Measurements from ENCODE around the gene KIRREL3.
A peak's percentile ranks its signal among the peaks of the same experiment; 100 is the strongest.

Gene KIRREL3

DNA sequence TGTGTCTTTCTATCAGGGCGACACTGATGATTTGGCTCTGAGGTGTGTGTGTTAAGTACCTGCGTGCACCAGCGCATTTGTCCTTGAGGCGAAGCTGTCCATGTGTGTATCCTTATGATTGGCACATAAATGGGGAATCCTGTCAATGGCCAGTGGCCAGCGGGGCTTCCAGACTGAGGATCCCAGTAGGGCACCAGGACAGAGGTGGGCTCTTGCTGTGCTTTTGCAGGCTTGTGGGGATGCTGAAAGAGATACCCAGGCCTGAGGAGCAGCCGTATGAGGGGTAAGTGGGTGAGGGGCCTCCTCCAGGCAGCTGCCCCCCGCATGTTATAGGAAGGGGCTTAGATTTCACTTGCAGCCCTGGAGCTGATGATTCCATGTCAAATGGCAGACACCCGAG, 488.3 kb downstream of the KIRREL3 start:
- DNase-seq (ENCODE audit: low read depth in 1 of 2, low spot score in 1 of 2), result no peak
- Histone ChIP-seq H3K27me3 (ENCODE audit: insufficient read depth, poor library complexity, severe bottlenecking) (no peaks in the 10 kb centered on the region), H3K4me3 (replicated peaks; ENCODE audit: insufficient read depth, low read length) (no peak overlapping the region), H3K27ac (replicated peaks) (no peak overlapping the region)
- TF ChIP-seq, protein P1, sequence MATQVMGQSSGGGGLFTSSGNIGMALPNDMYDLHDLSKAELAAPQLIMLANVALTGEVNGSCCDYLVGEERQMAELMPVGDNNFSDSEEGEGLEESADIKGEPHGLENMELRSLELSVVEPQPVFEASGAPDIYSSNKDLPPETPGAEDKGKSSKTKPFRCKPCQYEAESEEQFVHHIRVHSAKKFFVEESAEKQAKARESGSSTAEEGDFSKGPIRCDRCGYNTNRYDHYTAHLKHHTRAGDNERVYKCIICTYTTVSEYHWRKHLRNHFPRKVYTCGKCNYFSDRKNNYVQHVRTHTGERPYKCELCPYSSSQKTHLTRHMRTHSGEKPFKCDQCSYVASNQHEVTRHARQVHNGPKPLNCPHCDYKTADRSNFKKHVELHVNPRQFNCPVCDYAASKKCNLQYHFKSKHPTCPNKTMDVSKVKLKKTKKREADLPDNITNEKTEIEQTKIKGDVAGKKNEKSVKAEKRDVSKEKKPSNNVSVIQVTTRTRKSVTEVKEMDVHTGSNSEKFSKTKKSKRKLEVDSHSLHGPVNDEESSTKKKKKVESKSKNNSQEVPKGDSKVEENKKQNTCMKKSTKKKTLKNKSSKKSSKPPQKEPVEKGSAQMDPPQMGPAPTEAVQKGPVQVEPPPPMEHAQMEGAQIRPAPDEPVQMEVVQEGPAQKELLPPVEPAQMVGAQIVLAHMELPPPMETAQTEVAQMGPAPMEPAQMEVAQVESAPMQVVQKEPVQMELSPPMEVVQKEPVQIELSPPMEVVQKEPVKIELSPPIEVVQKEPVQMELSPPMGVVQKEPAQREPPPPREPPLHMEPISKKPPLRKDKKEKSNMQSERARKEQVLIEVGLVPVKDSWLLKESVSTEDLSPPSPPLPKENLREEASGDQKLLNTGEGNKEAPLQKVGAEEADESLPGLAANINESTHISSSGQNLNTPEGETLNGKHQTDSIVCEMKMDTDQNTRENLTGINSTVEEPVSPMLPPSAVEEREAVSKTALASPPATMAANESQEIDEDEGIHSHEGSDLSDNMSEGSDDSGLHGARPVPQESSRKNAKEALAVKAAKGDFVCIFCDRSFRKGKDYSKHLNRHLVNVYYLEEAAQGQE (IDR thresholded peaks at IDR 0.05; ENCODE audit: insufficient replicate concordance, low read depth), result no peak
- no peak for TF ChIP-seq POLR2AphosphoS5 (IDR thresholded peaks at IDR 0.05; ENCODE audit: low read depth)
- no peak for TF ChIP-seq SPI1 (IDR thresholded peaks at IDR 0.05; ENCODE audit: borderline replicate concordance, low read depth)
- TF ChIP-seq, protein P2, sequence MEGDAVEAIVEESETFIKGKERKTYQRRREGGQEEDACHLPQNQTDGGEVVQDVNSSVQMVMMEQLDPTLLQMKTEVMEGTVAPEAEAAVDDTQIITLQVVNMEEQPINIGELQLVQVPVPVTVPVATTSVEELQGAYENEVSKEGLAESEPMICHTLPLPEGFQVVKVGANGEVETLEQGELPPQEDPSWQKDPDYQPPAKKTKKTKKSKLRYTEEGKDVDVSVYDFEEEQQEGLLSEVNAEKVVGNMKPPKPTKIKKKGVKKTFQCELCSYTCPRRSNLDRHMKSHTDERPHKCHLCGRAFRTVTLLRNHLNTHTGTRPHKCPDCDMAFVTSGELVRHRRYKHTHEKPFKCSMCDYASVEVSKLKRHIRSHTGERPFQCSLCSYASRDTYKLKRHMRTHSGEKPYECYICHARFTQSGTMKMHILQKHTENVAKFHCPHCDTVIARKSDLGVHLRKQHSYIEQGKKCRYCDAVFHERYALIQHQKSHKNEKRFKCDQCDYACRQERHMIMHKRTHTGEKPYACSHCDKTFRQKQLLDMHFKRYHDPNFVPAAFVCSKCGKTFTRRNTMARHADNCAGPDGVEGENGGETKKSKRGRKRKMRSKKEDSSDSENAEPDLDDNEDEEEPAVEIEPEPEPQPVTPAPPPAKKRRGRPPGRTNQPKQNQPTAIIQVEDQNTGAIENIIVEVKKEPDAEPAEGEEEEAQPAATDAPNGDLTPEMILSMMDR (IDR thresholded peaks at IDR 0.05; ENCODE audit: insufficient read depth, low read length), result no peak
- TF ChIP-seq GABPA (IDR thresholded peaks at IDR 0.05; ENCODE audit: low read depth), result no peak

DNA sequence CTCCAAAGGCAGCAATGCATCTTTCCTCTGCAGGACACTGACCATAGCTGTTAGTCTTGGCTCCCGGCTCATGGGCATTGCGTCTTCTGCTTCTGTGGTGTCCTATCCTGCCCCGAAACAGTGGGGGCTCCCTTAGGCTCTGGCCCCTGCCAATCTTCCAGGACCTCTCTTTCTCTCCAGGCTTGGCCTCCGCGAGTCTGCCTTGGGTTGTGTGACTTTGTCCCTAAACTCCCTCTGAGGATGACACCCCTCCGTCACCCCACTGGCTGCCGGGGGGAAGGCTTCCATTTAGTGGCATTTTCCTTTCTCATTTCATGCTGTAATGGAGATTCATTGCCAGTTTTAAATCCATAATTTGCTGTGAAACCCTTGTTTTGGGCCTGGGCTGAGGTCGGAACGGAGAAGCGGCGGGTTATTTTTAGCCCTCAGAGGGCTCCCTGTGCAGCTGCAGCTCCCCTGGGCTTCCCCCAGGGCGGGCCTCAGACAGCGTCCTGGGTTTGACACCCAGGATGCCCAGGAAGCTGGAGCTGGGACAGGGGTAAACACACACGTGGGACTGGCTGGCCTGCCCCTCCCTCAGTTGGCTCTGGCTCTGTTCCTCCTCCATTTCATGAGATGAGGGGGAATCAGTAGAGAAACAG, 489.0 kb downstream of the KIRREL3 start:
- H3K27ac ChIP-seq (replicated peaks), result no peak overlapping the region
- no peak overlapping the region for H3K4me3 ChIP-seq (replicated peaks; ENCODE audit: insufficient read depth, low read length)
- no peaks in the 10 kb centered on the region for H3K27me3 ChIP-seq (ENCODE audit: insufficient read depth, poor library complexity, severe bottlenecking)
- DNase-seq (ENCODE audit: low read depth in 1 of 2, low spot score in 1 of 2), result no peak
- TF ChIP-seq, protein P1 (IDR thresholded peaks at IDR 0.05; ENCODE audit: insufficient replicate concordance, low read depth), result no peak
- TF ChIP-seq GABPA (IDR thresholded peaks at IDR 0.05; ENCODE audit: low read depth), result no peak
- TF ChIP-seq SPI1 (IDR thresholded peaks at IDR 0.05; ENCODE audit: borderline replicate concordance, low read depth), result no peak
- TF ChIP-seq, protein P2 (IDR thresholded peaks at IDR 0.05; ENCODE audit: insufficient read depth, low read length), result no peak
- no peak for TF ChIP-seq POLR2AphosphoS5 (IDR thresholded peaks at IDR 0.05; ENCODE audit: low read depth)

DNA sequence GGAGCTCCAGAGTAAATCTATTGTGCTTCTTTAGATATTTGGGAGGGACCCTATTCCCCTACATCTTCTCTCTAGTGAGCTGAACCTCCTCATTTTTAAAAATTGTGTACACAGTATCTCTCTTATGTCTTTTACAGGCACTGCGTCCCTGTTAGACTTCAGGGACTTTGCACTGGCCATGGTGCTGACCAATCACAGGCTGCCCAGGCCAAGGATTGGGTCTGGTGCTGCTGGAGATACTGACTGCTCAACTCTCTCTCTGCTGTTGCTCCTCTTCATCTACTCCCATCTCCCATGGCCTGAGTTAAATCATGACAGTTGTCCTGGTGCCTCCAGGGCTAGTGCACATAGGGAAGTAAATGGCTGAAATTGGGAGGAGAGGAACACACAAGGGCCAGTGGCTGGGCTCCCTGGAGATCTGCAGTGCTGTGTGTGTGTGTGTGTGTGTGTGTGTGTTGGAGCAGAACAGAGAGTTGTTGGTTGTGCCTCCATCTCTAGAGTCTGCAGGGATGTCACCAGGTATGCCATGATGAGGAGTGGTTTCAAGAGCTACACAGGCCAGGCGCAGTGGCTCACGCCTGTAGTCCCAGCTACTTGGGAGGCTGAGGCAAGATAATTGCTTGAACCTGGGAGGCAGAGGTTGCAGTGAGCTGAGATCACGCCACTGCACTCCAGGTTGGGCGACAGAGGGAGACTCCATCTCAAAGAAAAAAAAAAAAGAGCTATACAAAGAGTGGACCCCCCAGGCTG, 489.8 kb downstream of the KIRREL3 start:
- TF ChIP-seq, protein P2 (IDR thresholded peaks at IDR 0.05; ENCODE audit: insufficient read depth, low read length), result no peak
- TF ChIP-seq, protein P1 (IDR thresholded peaks at IDR 0.05; ENCODE audit: insufficient replicate concordance, low read depth), result peak; percentile 80
- no peak for TF ChIP-seq GABPA (IDR thresholded peaks at IDR 0.05; ENCODE audit: low read depth)
- Histone ChIP-seq H3K27me3 (ENCODE audit: insufficient read depth, poor library complexity, severe bottlenecking) (no peaks in the 10 kb centered on the region), H3K27ac (replicated peaks) (no peak overlapping the region), H3K4me3 (replicated peaks; ENCODE audit: insufficient read depth, low read length) (no peak overlapping the region)
- no peak for DNase-seq (ENCODE audit: low read depth in 1 of 2, low spot score in 1 of 2)

Data from HL-60 (cell line).